Ramos (cell line): ENCODE results near the gene TECPR1.

Experiments used
- in situ Hi-C: fragments of 300-500 bp; cut with MboI; formaldehyde crosslinking; loops from one replicate; pipeline ENCODE4 v1.14.3; 2022; ENCODE audit warnings: low sequenced_read_pairs; ENCODE audit not compliant: unreplicated experiment

The TECPR1 gene

GRCh38 chr7:98213888-98214810, 37.9 kb downstream of the TECPR1 start:
- in situ Hi-C loops, result no loop called here

- in situ Hi-C loops, result no loop called here
These were observed 38.6 kb downstream of the TECPR1 start for GRCh38 chr7:98213296-98213887.

GRCh38 chr7:98212532-98213041, 39.4 kb downstream of the TECPR1 start:
- in situ Hi-C loops, result no loop called here

- in situ Hi-C loops, result no loop called here
These were observed 40.1 kb downstream of the TECPR1 start for GRCh38 chr7:98211676-98212531.

- in situ Hi-C loops, result no loop called here
These were observed 40.8 kb downstream of the TECPR1 start, which contains the start of gene BHLHA15 for GRCh38 chr7:98211221-98211675. Gene BHLHA15, plus strand, starts transcription at chr7:98211439. Its CDS starts 871 bp downstream, at chr7:98212310.

GRCh38 chr7:98210513-98211220, 41.4 kb downstream of the TECPR1 start:
- in situ Hi-C loops, result no loop called here

GRCh38 chr7:98209166-98209920, 42.7 kb downstream of the TECPR1 start:
- in situ Hi-C loops, result no loop called here

- in situ Hi-C loops, result no loop called here
These were observed 45.3 kb downstream of the TECPR1 start for GRCh38 chr7:98206451-98207330.

GRCh38 chr7:98205162-98205845, 46.7 kb downstream of the TECPR1 start:
- in situ Hi-C loops, result no loop called here

GRCh38 chr7:98204670-98205069, 47.4 kb downstream of the TECPR1 start:
- in situ Hi-C loops, result no loop called here

GRCh38 chr7:98203964-98204605, 47.9 kb downstream of the TECPR1 start:
- in situ Hi-C loops, result no loop called here

GRCh38 chr7:98203261-98203963, 48.6 kb downstream of the TECPR1 start:
- in situ Hi-C loops, result no loop called here

- in situ Hi-C loops, result no loop called here
These were observed 49.5 kb downstream of the TECPR1 start for GRCh38 chr7:98202367-98203195.

- in situ Hi-C loops, result no loop called here
These were observed 51.7 kb downstream of the TECPR1 start for GRCh38 chr7:98200364-98200763.

- in situ Hi-C loops, result no loop called here
These were observed 52.9 kb downstream of the TECPR1 start for GRCh38 chr7:98199131-98199530.
